SH-SY5Y (cell line): ENCODE data around the gene CBR4.

Experiments used
- GATA2 ChIP-seq: IDR thresholded peaks from 2 replicates; pipeline ENCODE4 v1.6.1; 2011; ENCODE audit warnings: mild to moderate bottlenecking, low read depth, low read length
- GATA3 ChIP-seq: IDR thresholded peaks from 2 replicates; pipeline ENCODE4 v1.6.1; 2011; ENCODE audit warnings: low read depth, mild to moderate bottlenecking, low read length, moderate library complexity

CBR4 gene

GRCh38 chr4:169010125-169011023 lies at the start of gene CBR4:
Gene CBR4 (minus strand): TSS chr4:169010255. CDS start chr4:169010089, 166 bp downstream.
- TF ChIP-seq GATA3 (no peak), GATA2 (no peak)

- no peak for TF ChIP-seq GATA2
- TF ChIP-seq GATA3, result no peak
Observed at GRCh38 chr4:169059306-169060211, 49.5 kb upstream of the CBR4 start.

DNA sequence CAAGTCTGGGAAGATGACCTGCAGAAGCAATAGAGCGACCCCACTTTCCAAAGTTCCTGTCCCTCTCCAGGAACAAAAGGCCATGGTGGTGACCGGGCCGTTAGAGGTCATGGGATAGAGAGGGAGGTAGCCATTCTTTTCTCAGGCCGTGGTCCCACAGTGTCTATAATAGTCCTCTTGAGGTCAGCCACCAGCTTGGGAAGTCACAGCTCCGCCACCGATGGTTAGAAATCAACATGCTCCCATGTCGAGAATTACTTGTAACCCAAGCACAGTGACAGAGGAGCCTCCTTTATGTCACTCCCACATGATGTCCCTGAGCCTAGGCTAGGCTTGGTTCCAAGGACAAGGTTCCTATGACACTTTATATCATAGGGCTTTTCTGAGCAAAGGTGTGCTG lies 48.3 kb upstream of the CBR4 start:
- TF ChIP-seq GATA2 (no peak), GATA3 (no peak)

- no peak for TF ChIP-seq GATA3
- no peak for TF ChIP-seq GATA2
Observed at GRCh38 chr4:169054879-169055278, 44.8 kb upstream of the CBR4 start.

DNA sequence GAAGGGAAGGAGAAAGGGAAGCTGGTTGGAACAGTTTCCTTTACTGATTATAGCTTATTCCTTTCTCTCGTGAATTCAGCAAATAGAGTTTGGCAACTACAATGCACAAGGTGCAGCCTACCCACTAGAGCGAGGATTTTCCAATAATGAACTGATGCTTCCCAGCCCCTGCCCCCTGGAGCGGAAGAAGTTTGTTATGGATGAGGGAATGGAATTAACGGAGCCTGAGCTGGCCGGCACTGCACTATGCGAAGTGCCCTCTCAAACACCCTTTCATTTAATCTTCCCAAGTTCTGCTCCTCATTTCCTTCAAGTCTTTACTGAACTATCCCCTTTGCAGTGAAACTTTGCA lies 42.5 kb upstream of the CBR4 start:
- TF ChIP-seq GATA2 (no peak), GATA3 (no peak)

DNA sequence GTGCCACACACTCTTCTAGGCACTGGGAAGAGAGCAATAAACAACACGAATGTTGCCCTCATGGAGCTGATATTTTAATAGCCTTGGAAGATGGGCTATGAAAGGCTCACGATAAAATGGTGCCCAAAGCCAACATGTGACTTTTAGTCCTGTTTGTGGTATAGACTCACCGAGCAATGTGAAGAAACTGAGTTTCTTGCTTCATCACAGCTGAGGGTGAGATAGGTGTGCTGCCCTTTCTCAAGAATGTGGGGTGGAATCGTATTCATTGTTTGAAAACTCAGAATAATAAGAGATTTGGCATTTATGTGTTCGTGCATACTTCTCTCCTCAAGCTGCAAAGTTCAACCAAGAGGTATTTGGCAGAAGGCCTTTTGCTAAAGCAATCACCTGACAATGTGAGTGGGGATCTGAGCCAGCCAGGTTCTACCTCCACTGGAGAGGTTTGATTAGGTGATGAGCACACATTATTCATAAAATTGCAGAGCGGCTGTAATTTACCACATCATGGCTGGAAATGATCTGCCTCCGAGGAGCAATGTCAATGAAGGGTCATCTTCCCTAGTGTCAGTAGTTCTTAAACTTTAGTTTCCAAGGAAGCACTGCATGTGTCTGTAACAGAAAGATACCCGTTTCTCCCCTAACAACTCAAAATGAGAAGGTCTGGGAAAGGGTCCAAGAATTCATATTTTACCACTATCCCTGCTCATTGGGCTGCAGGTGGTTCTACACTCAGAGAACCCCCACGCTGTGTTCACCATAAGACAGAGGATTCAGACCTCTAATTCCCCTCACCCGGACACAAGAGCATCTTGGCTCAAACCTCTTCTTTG lies 41.9 kb upstream of the CBR4 start:
- TF ChIP-seq GATA2 (no peak), GATA3 (no peak)

DNA sequence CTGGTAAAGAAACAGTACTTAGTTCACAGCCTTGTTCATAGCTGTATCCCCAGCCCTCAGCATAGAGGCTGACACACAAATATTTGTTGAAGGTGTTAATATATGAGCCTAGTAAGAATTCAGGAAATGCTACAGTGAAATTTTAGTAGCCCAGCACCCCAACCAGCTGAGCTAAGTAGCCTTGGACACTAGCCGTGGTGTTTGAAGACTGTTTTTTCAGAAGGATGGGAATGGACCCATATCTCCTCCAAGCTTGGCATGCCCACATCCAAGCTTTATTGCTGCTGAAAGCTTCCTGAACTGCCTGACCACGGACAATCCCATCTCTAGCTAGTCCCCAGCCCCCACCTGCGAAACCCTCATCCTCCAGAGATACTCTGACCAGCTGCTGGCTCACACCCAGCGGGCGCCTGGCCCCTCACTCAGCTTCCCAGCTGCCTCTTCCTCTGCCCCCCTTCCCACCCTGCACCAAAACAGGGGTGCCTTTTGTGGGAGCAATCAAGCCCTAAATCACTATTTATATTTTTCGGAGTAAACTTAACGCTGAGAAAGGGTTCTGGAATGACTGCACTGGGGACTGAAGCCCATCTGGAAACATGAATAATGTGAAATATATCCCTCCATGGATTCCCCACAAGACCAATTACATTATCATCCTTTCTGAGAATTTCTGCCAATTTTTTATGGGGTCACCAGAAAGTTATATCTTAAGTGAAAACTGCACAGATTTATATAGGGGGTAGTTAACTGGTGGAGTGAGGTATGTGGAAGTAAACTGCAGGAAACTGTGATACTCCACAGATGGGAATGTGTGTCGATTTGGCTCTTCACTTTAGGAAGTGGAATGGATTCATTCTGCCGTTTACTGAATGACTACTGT lies 41.1 kb upstream of the CBR4 start:
- no peak for TF ChIP-seq GATA3
- no peak for TF ChIP-seq GATA2

DNA sequence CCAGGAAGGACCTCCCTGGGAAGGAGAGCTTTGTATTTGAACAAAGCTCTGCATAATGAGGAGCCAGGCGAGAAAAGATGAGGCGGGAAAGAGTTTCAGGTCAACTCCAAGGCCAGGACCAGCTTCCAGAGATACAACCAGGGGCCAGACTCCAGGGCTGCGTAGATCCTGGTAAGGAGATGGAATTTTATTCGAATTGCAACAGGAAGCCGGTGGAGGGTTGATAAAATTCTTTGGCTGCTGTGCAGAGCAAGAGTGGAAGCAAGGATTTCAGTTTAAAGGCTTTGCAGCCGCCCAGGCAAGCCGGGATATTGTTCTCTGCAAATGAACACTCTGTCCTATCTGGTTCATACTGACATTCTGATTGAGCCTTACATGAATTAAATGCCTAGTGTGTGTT lies 40.2 kb upstream of the CBR4 start:
- TF ChIP-seq GATA3 (no peak), GATA2 (no peak)

GRCh38 chr4:169048868-169049414 lies 38.9 kb upstream of the CBR4 start:
- TF ChIP-seq GATA3 (no peak), GATA2 (no peak)

DNA sequence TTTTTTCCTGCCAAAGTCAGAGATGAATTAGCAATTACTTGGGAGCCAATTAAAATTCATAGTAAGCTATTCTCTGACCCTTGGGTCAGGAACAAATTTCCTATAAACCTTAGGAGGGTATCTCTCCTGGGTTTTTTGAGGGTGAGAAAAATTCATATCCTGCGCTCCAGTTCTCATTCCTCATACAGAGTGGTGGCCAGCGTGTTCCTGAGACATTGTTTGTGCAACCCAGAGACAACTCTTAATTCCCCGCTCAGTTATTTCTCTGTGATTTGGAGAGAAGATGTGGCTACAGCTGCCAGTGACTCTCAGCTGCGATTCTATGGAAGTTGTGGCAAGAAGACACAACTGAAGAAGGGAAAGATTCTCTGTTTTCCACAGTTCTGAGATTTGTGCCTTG lies 37.9 kb upstream of the CBR4 start:
- no peak for TF ChIP-seq GATA2
- TF ChIP-seq GATA3, result no peak

DNA sequence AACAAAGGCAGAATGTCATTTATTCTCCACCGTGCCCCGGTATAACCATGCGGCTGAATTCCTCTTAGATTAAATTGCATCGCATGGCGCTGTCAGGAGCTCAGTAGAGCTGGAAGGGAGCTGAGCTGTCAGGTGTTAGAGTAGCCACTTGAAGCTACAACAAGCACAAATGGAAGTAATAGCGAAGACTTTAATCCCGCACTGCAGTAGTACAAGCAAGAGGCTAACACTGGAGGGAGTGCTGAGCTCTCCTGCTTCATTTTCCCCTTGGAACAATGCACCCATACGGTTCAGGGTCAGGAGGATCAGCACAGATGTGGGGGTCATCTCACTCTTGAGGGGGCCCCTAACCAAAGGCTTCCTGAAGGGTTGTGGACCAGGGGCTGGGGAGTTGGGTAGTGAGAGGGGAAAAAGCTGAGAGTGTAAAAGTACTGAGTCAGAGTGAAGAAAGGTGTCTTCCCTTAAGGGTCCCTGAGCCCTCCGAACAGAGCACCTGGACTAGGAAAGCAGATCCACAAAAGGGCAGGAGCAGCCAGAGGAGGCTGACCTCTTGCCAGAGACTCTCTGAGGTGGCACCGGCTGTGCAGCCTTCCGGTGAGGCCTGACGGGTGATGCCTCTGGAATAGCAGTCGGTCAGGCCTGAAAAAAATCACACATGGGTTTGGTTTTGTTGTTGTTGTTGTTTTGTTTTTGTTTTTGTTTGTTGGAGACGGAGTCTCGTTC lies 36.0 kb upstream of the CBR4 start:
- TF ChIP-seq GATA3 (no peak), GATA2 (no peak)
